Prostate gland (tissue), 2 donors: Measurements from ENCODE around the gene PEX7.

Experiments
- POLR2A ChIP-seq: fragments of 450-650 bp; IDR thresholded peaks from one replicate; pipeline ENCODE4 v1.6.1; 2016; ENCODE audit warnings: antibody characterized with exemption, mild to moderate bottlenecking
- POLR2AphosphoS5 ChIP-seq: sonication (generic); formaldehyde crosslinking; IDR thresholded peaks from one replicate; pipeline ENCODE4 v1.6.1; 2017; ENCODE audit warnings: antibody characterized with exemption
- TF ChIP-seq, protein P1 (sequence below), 4 experiments: fragments of 200-600 bp in 2 of 4; fragments of 450-650 bp in 2 of 4; sonication (generic) in 2 of 4; IDR thresholded peaks; 1 replicate in 3 of 4; 2 replicates in 1 of 4; pipeline ENCODE4 v1.5.1; 2016 to 2019; ENCODE audit warnings: antibody characterized with exemption in 4 of 4, mild to moderate bottlenecking in 2 of 4, moderate library complexity in 2 of 4

- no peak for TF ChIP-seq POLR2A
- TF ChIP-seq, protein P1, sequence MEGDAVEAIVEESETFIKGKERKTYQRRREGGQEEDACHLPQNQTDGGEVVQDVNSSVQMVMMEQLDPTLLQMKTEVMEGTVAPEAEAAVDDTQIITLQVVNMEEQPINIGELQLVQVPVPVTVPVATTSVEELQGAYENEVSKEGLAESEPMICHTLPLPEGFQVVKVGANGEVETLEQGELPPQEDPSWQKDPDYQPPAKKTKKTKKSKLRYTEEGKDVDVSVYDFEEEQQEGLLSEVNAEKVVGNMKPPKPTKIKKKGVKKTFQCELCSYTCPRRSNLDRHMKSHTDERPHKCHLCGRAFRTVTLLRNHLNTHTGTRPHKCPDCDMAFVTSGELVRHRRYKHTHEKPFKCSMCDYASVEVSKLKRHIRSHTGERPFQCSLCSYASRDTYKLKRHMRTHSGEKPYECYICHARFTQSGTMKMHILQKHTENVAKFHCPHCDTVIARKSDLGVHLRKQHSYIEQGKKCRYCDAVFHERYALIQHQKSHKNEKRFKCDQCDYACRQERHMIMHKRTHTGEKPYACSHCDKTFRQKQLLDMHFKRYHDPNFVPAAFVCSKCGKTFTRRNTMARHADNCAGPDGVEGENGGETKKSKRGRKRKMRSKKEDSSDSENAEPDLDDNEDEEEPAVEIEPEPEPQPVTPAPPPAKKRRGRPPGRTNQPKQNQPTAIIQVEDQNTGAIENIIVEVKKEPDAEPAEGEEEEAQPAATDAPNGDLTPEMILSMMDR (IDR thresholded peaks at IDR 0.05): no peak
- TF ChIP-seq POLR2AphosphoS5: no peak
Measured at GRCh38 chr6:136890194-136890839, 67.9 kb downstream of the PEX7 start.
